OCI-LY7 (cell line): Measurements from ENCODE around the gene GPRIN2. TPM values are rescaled to one million over a fixed set of nuclear protein-coding genes. Genes with fewer than 3 reads are reported as not detected.
"Not testable (repeated sequence)": the region's sequence is repeated elsewhere in the genome, so short reads cannot be mapped to it uniquely, and the experiment has no call there.

Experiments used
- BruUV-seq: library from RNA; stranded (reverse); fragments of 400-500 nt; replicated peaks from 2 replicates; lab custom pipeline; 2021; lab: Mats Ljungman, UMichigan
- CTCF ChIA-PET: fragments of 300-600 bp; sonication (Branson Sonifier 250); formaldehyde crosslinking; loops from one replicate; lab custom pipeline; 2022; ENCODE audit warnings: antibody characterized with exemption; ENCODE audit not compliant: unreplicated experiment; lab: Charles Lee
- POLR2A ChIA-PET: fragments of 300-600 bp; sonication (Branson Sonifier 250); formaldehyde crosslinking; loops from one replicate; lab custom pipeline; 2022; ENCODE audit warnings: antibody characterized with exemption; lab: Charles Lee
- DNase-seq: peaks from one replicate; pipeline ENCODE4 v3.0.0-alpha.2; 2015; ENCODE audit warnings: low spot score
- H2AFZ ChIP-seq: fragments of 200-600 bp; sonication (generic), shearing (Covaris generic); 2 replicates; pipeline ENCODE4 v1.6.1; 2014; ENCODE audit warnings: mild to moderate bottlenecking, antibody characterized with exemption, low read length, moderate library complexity
- H3K27ac ChIP-seq: fragments of 200-600 bp; sonication (generic); 2 replicates; pipeline ENCODE4 v1.5.1; 2014; ENCODE audit warnings: mixed run types, low read depth, mild to moderate bottlenecking, moderate library complexity, low read length, inconsistent platforms; ENCODE audit not compliant: poor library complexity, severe bottlenecking
- H3K36me3 ChIP-seq: fragments of 200-600 bp; sonication (generic); 2 replicates; pipeline ENCODE4 v1.6.1; 2014; ENCODE audit warnings: mild to moderate bottlenecking, antibody characterized with exemption, low read length, moderate library complexity, mixed read lengths; ENCODE audit not compliant: insufficient read depth
- H3K4me1 ChIP-seq: fragments of 200-600 bp; sonication (generic); 2 replicates; pipeline ENCODE4 v1.5.1; 2014; ENCODE audit warnings: mild to moderate bottlenecking, low read length; ENCODE audit not compliant: insufficient read depth, poor library complexity, severe bottlenecking
- H3K4me2 ChIP-seq: fragments of 200-600 bp; sonication (generic); 2 replicates; pipeline ENCODE4 v1.6.1; 2014; ENCODE audit warnings: mild to moderate bottlenecking, low read length
- H3K4me3 ChIP-seq: fragments of 200-600 bp; sonication (generic); 2 replicates; pipeline ENCODE4 v1.5.1; 2014; ENCODE audit warnings: mild to moderate bottlenecking, low read depth, low read length; ENCODE audit not compliant: poor library complexity, severe bottlenecking
- H3K79me2 ChIP-seq: fragments of 200-600 bp; sonication (generic); 2 replicates; pipeline ENCODE4 v1.6.1; 2016; ENCODE audit warnings: low read depth, mild to moderate bottlenecking, low read length, moderate library complexity, mixed read lengths; ENCODE audit not compliant: insufficient read depth
- H3K9me2 ChIP-seq: fragments of 200-600 bp; sonication (generic); 2 replicates; pipeline ENCODE4 v1.6.1; 2016; ENCODE audit warnings: mild to moderate bottlenecking, low read length, mixed read lengths; ENCODE audit not compliant: insufficient read depth
- H3K9me3 ChIP-seq: fragments of 200-600 bp; sonication (generic); 2 replicates; pipeline ENCODE4 v1.6.1; 2014; ENCODE audit warnings: mild to moderate bottlenecking, mixed run types, low read length, mixed read lengths
- H4K20me1 ChIP-seq: fragments of 200-600 bp; sonication (generic); 2 replicates; pipeline ENCODE4 v1.6.1; 2014; ENCODE audit warnings: mild to moderate bottlenecking, antibody characterized with exemption, low read length, moderate library complexity, mixed read lengths; ENCODE audit not compliant: insufficient read depth
- CTCF ChIP-seq: fragments of 200-600 bp; sonication (generic); conservative IDR thresholded peaks from 2 replicates; pipeline ENCODE4 v1.5.1; 2014; ENCODE audit warnings: mild to moderate bottlenecking, antibody characterized with exemption, low read length, moderate library complexity, mixed read lengths
- EZH2phosphoT487 ChIP-seq: fragments of 200-600 bp; sonication (generic); IDR thresholded peaks from 2 replicates; pipeline ENCODE4 v1.6.1; 2018; ENCODE audit warnings: low read depth, borderline replicate concordance, mild to moderate bottlenecking, mixed run types, antibody characterized with exemption, low read length, moderate library complexity, mixed read lengths
- intact Hi-C: fragments of 100-400 bp; cut with micrococcal nuclease; formaldehyde crosslinking; loops from one replicate; pipeline ENCODE4 v1.10.0; 2022; ENCODE audit not compliant: unreplicated experiment
- total RNA-seq, 2 experiments: library from RNA; depleted of rRNA in 1 of 2; stranded (reverse); fragments of >200 nt in 1 of 2; shearing (Covaris generic) in 1 of 2; gene quantifications; 2 replicates each; pipeline ENCODE4 v1.2.3, GENCODE V29; 2014 to 2022

Gene GPRIN2
- total RNA-seq, 2 experiments from 2014 or later, result not detected

GRCh38 chr10:46514899-46515298 is 41.6 kb downstream of the GPRIN2 start:
- H2AFZ ChIP-seq, result no peak overlapping the region
- intact Hi-C loops, result no loop called here
- TF ChIP-seq EZH2phosphoT487, result no peak
- TF ChIP-seq CTCF, result no peak
- no peak overlapping the region for H3K4me3 ChIP-seq
- H3K9me3 ChIP-seq, result no peaks in the 10 kb centered on the region
- no peak overlapping the region for H3K27ac ChIP-seq
- no peak for DNase-seq
- ChIA-PET POLR2A (no interaction called here), CTCF (no interaction called here)
- no peaks in the 10 kb centered on the region for H3K4me1 ChIP-seq
- BruUV-seq, result no TSS peak
- H4K20me1 ChIP-seq, result no peaks in the 10 kb centered on the region
- no peak overlapping the region for H3K4me2 ChIP-seq
- H3K9me2 ChIP-seq, result no peaks in the 10 kb centered on the region
- no peaks in the 10 kb centered on the region for H3K36me3 ChIP-seq
- H3K79me2 ChIP-seq, result no peaks in the 10 kb centered on the region

- BruUV-seq, result no TSS peak
- Histone ChIP-seq H3K79me2 (no peaks in the 10 kb centered on the region), H3K9me3 (no peaks in the 10 kb centered on the region), H4K20me1 (no peaks in the 10 kb centered on the region), H2AFZ (no peak overlapping the region), H3K4me3 (no peak overlapping the region), H3K4me1 (no peaks in the 10 kb centered on the region), H3K27ac (no peak overlapping the region), H3K4me2 (no peak overlapping the region), H3K9me2 (no peaks in the 10 kb centered on the region), H3K36me3 (no peaks in the 10 kb centered on the region)
- intact Hi-C loops, result no loop called here
- ChIA-PET CTCF (no interaction called here), POLR2A (no interaction called here)
- TF ChIP-seq CTCF (no peak), EZH2phosphoT487 (no peak)
- no peak for DNase-seq
Measured at GRCh38 chr10:46514431-46514861, 42.0 kb downstream of the GPRIN2 start.

- H3K4me2 ChIP-seq, H3K79me2 ChIP-seq, H3K4me1 ChIP-seq, BruUV-seq, H3K9me2 ChIP-seq, H3K27ac ChIP-seq, POLR2A ChIA-PET, intact Hi-C loops, H4K20me1 ChIP-seq, CTCF ChIA-PET, H3K4me3 ChIP-seq, H3K36me3 ChIP-seq, DNase-seq, H2AFZ ChIP-seq, H3K9me3 ChIP-seq: not testable (repeated sequence)
Measured at GRCh38 chr10:46513333-46513732, 43.1 kb downstream of the GPRIN2 start.

- H3K4me3 ChIP-seq, H3K4me1 ChIP-seq, BruUV-seq, H3K4me2 ChIP-seq, intact Hi-C loops, H3K27ac ChIP-seq, H3K9me3 ChIP-seq, H3K9me2 ChIP-seq, DNase-seq, POLR2A ChIA-PET, CTCF ChIA-PET, H3K79me2 ChIP-seq, H4K20me1 ChIP-seq, H3K36me3 ChIP-seq, H2AFZ ChIP-seq: not testable (repeated sequence)
Measured at GRCh38 chr10:46512725-46513124, 43.7 kb downstream of the GPRIN2 start.

GRCh38 chr10:46512002-46512401 is 44.5 kb downstream of the GPRIN2 start:
- H3K79me2 ChIP-seq, result not testable (repeated sequence)

More at GRCh38 chr10:46512002-46512401, 44.5 kb downstream of the GPRIN2 start:
- H3K4me2 ChIP-seq, POLR2A ChIA-PET, H3K4me3 ChIP-seq, DNase-seq, H3K27ac ChIP-seq, CTCF ChIA-PET, H3K9me3 ChIP-seq, H2AFZ ChIP-seq, BruUV-seq, H3K36me3 ChIP-seq, H4K20me1 ChIP-seq, H3K9me2 ChIP-seq, intact Hi-C loops, H3K4me1 ChIP-seq: not testable (repeated sequence)
